ENCODE results near the gene BOD1L1.

Gene BOD1L1

DNA sequence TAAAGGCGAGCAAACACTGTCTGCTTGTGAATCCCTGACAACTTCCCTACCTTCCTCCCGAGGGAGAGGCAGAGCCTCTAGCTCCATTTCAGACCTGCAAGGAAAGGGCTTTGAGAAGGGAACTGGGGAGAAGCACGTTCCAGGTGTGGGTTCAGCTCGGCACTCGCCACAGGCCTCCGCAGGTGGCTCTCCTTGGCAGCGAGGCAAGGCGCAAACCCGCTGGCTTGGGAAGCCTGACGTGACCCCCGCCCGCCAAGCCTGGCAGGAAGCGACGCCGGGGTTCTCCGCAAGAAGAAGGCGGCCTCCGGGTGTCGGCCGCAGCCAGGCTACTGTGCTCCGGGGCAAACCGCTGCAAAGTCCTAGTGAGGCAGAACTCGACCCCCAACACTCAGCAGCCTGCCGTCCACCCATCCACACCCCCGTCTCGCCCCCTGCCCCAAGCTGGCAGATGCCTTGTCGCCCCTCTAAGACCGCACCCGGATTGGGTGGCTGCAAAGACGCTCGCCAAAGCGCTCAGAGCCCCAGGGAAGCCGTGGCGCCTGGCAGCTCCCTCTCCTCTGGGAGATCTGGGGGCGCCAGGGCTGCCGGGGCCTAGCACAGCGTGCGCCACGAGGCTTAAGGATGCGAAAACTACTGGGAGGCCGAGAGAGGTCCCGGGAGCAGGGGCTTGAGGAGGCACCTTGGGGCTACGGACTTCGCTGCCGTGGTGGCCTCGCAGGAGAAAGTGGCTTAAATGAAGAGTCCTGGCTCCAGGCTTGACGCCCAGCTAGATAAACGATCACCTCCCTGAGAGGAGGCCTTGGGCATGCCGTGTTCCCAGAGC, 105.0 kb downstream of the BOD1L1 start:
- Histone ChIP-seq H3K4me3 (ENCODE audit: control insufficient read depth in 1 of 7, extremely low read depth in 1 of 7, insufficient read depth in 4 of 7, low read depth in 2 of 7, low read length in 6 of 7) (peak overlapping the region in 4 of 7 experiments; percentile 10 to 66 (median 38)), H3K27me3 (replicated peaks in 2 of 5; ENCODE audit: control insufficient read depth in 4 of 5, insufficient read depth in 5 of 5, low read length in 4 of 5) (peaks cover 39 to 97% (median 74%) of the 10 kb centered on the region in 5 experiments), H3K9me3 (ENCODE audit: control extremely low read depth in 1 of 5, control insufficient read depth in 4 of 5, insufficient read depth in 2 of 5, low read depth in 1 of 5, low read length in 4 of 5) (peaks cover 2 to 21% (median 18%) of the 10 kb centered on the region in 5 experiments), H3K27ac (ENCODE audit: insufficient read depth in 1 of 2, low read depth in 1 of 2, low read length in 2 of 2, poor library complexity in 1 of 2, severe bottlenecking in 2 of 2) (no peak overlapping the region), H3K4me1 (ENCODE audit: control extremely low read depth in 1 of 4, control insufficient read depth in 4 of 4, insufficient read depth in 4 of 4, low read length in 3 of 4) (peaks cover 0 to 17% (median 9%) of the 10 kb centered on the region in 4 experiments), H3K36me3 (ENCODE audit: control insufficient read depth in 4 of 4, insufficient read depth in 4 of 4, low read length in 3 of 4) (peaks cover 0 to 11% (median 0%) of the 10 kb centered on the region in 4 experiments)
- 2% methylated on average over 36 of the region's 49 CpGs for WGBS (ENCODE audit: insufficient coverage)
- CTCF ChIA-PET: interaction anchor here (0.9 to 1.5 kb wide), 4 partner anchors 8 to 669 kb away, joined by 3 to 4 read pairs (median 3); no protein-coding TSS in a partner anchor
- DNase-seq: peak in 2 of 3 donors; percentile 52 to 65
- POLR2A ChIA-PET: interaction anchor here (0.6 kb wide), 1 partner anchor 15 kb away, joined by 3 read pairs; no protein-coding TSS in a partner anchor

DNA sequence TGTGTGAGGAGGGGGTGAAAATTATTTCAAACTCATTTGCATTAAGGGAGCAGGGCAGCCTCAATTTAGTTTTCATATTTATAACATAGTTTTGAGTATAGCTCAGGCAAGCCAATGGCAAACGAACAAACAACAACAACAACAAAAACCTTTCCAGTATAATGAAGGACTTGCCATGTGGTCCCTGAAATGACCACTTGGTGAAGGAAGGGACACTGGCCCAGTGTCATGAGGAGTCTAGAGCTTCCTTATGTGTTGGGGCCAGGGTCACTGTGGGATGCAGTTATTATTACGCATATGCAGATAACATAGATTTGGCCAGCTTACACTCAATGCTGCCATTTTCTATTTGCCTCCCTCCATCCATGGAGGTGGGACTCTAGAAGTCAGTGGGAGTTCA, 106.5 kb downstream of the BOD1L1 start:
- POLR2A ChIA-PET: interaction anchor here (0.7 kb wide), 1 partner anchor 1444 kb away, joined by 3 read pairs; no protein-coding TSS in a partner anchor
- CTCF ChIA-PET: interaction anchor here (1.2 to 1.3 kb wide), 2 partner anchors 9 kb away, joined by 3 to 5 read pairs; no protein-coding TSS in a partner anchor
- 100% methylated on average over 1 of the region's 2 CpGs for WGBS (ENCODE audit: insufficient coverage)

More for the DNA sequence above, 106.5 kb downstream of the BOD1L1 start:
- no peak overlapping the region for H3K4me3 ChIP-seq (ENCODE audit: control insufficient read depth in 1 of 7, extremely low read depth in 1 of 7, insufficient read depth in 4 of 7, low read depth in 2 of 7, low read length in 6 of 7)
- H3K4me1 ChIP-seq (ENCODE audit: control extremely low read depth in 1 of 4, control insufficient read depth in 4 of 4, insufficient read depth in 4 of 4, low read length in 3 of 4): peaks cover 0 to 15% (median 7%) of the 10 kb centered on the region in 4 experiments
- H3K27ac ChIP-seq (ENCODE audit: insufficient read depth in 1 of 2, low read depth in 1 of 2, low read length in 2 of 2, poor library complexity in 1 of 2, severe bottlenecking in 2 of 2): no peak overlapping the region
- peaks cover 2 to 19% (median 18%) of the 10 kb centered on the region in 5 experiments for H3K9me3 ChIP-seq (ENCODE audit: control extremely low read depth in 1 of 5, control insufficient read depth in 4 of 5, insufficient read depth in 2 of 5, low read depth in 1 of 5, low read length in 4 of 5)
- no peak for DNase-seq
- H3K27me3 ChIP-seq (replicated peaks in 2 of 5; ENCODE audit: control insufficient read depth in 4 of 5, insufficient read depth in 5 of 5, low read length in 4 of 5): peaks cover 32 to 96% (median 65%) of the 10 kb centered on the region in 5 experiments
- H3K36me3 ChIP-seq (ENCODE audit: control insufficient read depth in 4 of 4, insufficient read depth in 4 of 4, low read length in 3 of 4): peaks cover 0 to 11% (median 0%) of the 10 kb centered on the region in 4 experiments
